HG03439 (cell line): ENCODE data around the gene MBOAT2.
A peak's percentile ranks its signal among the peaks of the same experiment; 100 is the strongest.
"Not testable (repeated sequence)": the region's sequence is repeated elsewhere in the genome, so short reads cannot be mapped to it uniquely, and the experiment has no call there.

ENCODE experiments used
- ATAC-seq: cut with Tn5 transposase; IDR thresholded peaks from one replicate; pipeline ENCODE4 v1.9.1; 2021; ENCODE audit warnings: mild to moderate bottlenecking, moderate library complexity; ENCODE audit not compliant: unreplicated experiment

Gene MBOAT2

GRCh38 chr2:9003616-9004337 lies at the start of gene MBOAT2:
MBOAT2 (minus strand) TSS chr2:9003684; CDS start chr2:9003614, 70 bp downstream.
- ATAC-seq, result peak; percentile 88

- ATAC-seq, result no peak
Observed at GRCh38 chr2:9052821-9053533, 49.5 kb upstream of the MBOAT2 start.

GRCh38 chr2:9051451-9051850 lies 48.0 kb upstream of the MBOAT2 start:
- not testable (repeated sequence) for ATAC-seq

- no peak for ATAC-seq
Observed at GRCh38 chr2:9050122-9050809, 46.8 kb upstream of the MBOAT2 start.

- no peak for ATAC-seq
Observed at GRCh38 chr2:9045595-9045994, 42.1 kb upstream of the MBOAT2 start.

- not testable (repeated sequence) for ATAC-seq
Observed at GRCh38 chr2:9043491-9043890, 40.0 kb upstream of the MBOAT2 start.

GRCh38 chr2:9037166-9037565 lies 33.7 kb upstream of the MBOAT2 start:
- no peak for ATAC-seq

GRCh38 chr2:9033385-9034168 lies 30.1 kb upstream of the MBOAT2 start:
- ATAC-seq, result no peak

GRCh38 chr2:9032536-9033255 lies 29.2 kb upstream of the MBOAT2 start:
- no peak for ATAC-seq

- ATAC-seq, result no peak
Observed at GRCh38 chr2:9032121-9032520, 28.6 kb upstream of the MBOAT2 start.

GRCh38 chr2:9031246-9031645 lies 27.8 kb upstream of the MBOAT2 start:
- ATAC-seq, result no peak

GRCh38 chr2:9030841-9031240 lies 27.4 kb upstream of the MBOAT2 start:
- no peak for ATAC-seq

GRCh38 chr2:9030190-9030589 lies 26.7 kb upstream of the MBOAT2 start:
- ATAC-seq, result no peak

GRCh38 chr2:9029721-9030120 lies 26.2 kb upstream of the MBOAT2 start:
- ATAC-seq, result no peak

GRCh38 chr2:9027884-9028283 lies 24.4 kb upstream of the MBOAT2 start:
- no peak for ATAC-seq

- no peak for ATAC-seq
Observed at GRCh38 chr2:9025746-9026145, 22.3 kb upstream of the MBOAT2 start.

- no peak for ATAC-seq
Observed at GRCh38 chr2:9024575-9024974, 21.1 kb upstream of the MBOAT2 start.

GRCh38 chr2:9021563-9022211 lies 18.2 kb upstream of the MBOAT2 start:
- no peak for ATAC-seq

- no peak for ATAC-seq
Observed at GRCh38 chr2:9020267-9020666, 16.8 kb upstream of the MBOAT2 start.

- ATAC-seq, result no peak
Observed at GRCh38 chr2:9018534-9018933, 15.1 kb upstream of the MBOAT2 start.
